Heart right ventricle (tissue), 16 donors: ENCODE results near the gene LHFPL4. TPM values are rescaled to one million over a fixed set of nuclear protein-coding genes. Genes with fewer than 3 reads are reported as not detected.

ENCODE experiments used
- ATAC-seq, 8 donors: fragments of 200-7000 bp; cut with Tn5 transposase; one replicate each; pipeline ENCODE4 v1.9.1; 2020; ENCODE audit warnings: mild to moderate bottlenecking in 8 of 8, moderate library complexity in 8 of 8, moderate number of reproducible peaks in 1 of 8
- DNase-seq, 2 donors: peaks; one replicate each; pipeline ENCODE4 v3.0.0-alpha.2; 2020
- H3K27ac ChIP-seq, 10 donors: fragments of 200-600 bp; sonication (generic) in 2 of 10; one replicate each; pipeline versions ENCODE4 v1.5.0 to v1.8.0; 2020 to 2022; ENCODE audit warnings: mild to moderate bottlenecking in 3 of 10
- H3K27me3 ChIP-seq, 7 donors: fragments of 200-600 bp; one replicate each; pipeline ENCODE4 v1.8.0; 2021 to 2022; ENCODE audit warnings: mild to moderate bottlenecking in 2 of 7
- H3K36me3 ChIP-seq, 9 donors: fragments of 200-600 bp; sonication (generic) in 1 of 9; one replicate each; pipeline versions ENCODE4 v1.5.0 to v1.8.0; 2020 to 2022; ENCODE audit warnings: mild to moderate bottlenecking in 2 of 9
- H3K4me1 ChIP-seq, 9 donors: fragments of 200-600 bp; sonication (generic) in 1 of 9; one replicate each; pipeline versions ENCODE4 v1.5.0 to v1.8.0; 2020 to 2022; ENCODE audit warnings: mild to moderate bottlenecking in 4 of 9
- H3K4me3 ChIP-seq, 10 donors: fragments of 200-600 bp; sonication (generic) in 2 of 10; one replicate each; pipeline versions ENCODE4 v1.5.0 to v1.8.0; 2020 to 2022; ENCODE audit warnings: mild to moderate bottlenecking in 7 of 10, moderate library complexity in 2 of 10
- H3K9me3 ChIP-seq, 11 donors: fragments of 200-600 bp in 10 of 11; sonication (generic) in 2 of 11; one replicate each; pipeline versions ENCODE4 v1.5.0 to v1.8.0; 2013 to 2022; ENCODE audit warnings: mild to moderate bottlenecking in 2 of 11, control low read depth in 1 of 11, moderate library complexity in 1 of 11
- WGBS, 2 donors: extraction: QIAGEN DNeasy Blood & Tissue Kit; methylation state at CpG; one replicate each; pipeline ENCODE4 v1.1.7; 2013; ENCODE audit warnings: inconsistent platforms in 1 of 2; 5-methylcytosine and 5-hydroxymethylcytosine counted together
- intact Hi-C, 10 donors: fragments of 100-400 bp; cut with DNase I; formaldehyde crosslinking; loops; one replicate each; pipeline versions ENCODE4 v1.11.1 to v1.14.2; 2022
- polyA plus RNA-seq, 2 donors: library from polyadenylated mRNA; stranded (reverse); fragments of 200-250 nt; gene quantifications; one replicate each; pipeline ENCODE4 v1.2.3, GENCODE V29; 2013
- total RNA-seq, 10 donors: library from RNA; stranded (reverse); fragmentation: NEBNext Ultra II Directional in 3 of 10; extraction: Animal tissue kit (Norgen Biotek cat#: 25700) in 3 of 10; gene quantifications; one replicate each; pipeline versions ENCODE4 v1.2.1 to v1.2.4, GENCODE V29; 2021 to 2023
- TF ChIP-seq, protein P1 (sequence below), 9 donors: fragments of 200-600 bp; sonication (generic) in 2 of 9; IDR thresholded peaks; one replicate each; pipeline versions ENCODE4 v1.5.0 to v1.8.0; 2021 to 2022; ENCODE audit warnings: antibody characterized with exemption in 9 of 9, mild to moderate bottlenecking in 5 of 9, moderate library complexity in 1 of 9
- donor health status: Arrhythmogenic right ventricular cardiomyopathy.
- donor health status: ischemic (EF 13 %, LVEDD 7.1; RV severe dilation, severe dysfunction).
- donor health status: healthy with polysubstance abuse.
- donor health status: DM: no; HTN: yes; CAD: no.
- donor health status: DM: no; HTN: no; CAD: no.
- donor health status: ischemic (EF 25% LVEDD 6.9; RV normal size, moderate dysfunction).
- donor health status: ischemic (EF 25% LVEDD 5.7; RV mildly dilated, moderate dysfunction).
- donor health status: healthy.
- donor health status: DM: yes; HTN: yes; CAD: no.
- donor health status: Ischemic cardiomyopathy.
- donor health status: ischemic (EF 35%, LVEDD 5.7; RV mildly dilated, moderate dysfunction).
- donor health status: nonischemic (EF 11% LVEDD 7.7; RV severe dilation, severe dysfunction).
- donor health status: DM: yes; HTN: yes; CAD: no.
- donor health status: PGD.
- donor health status: ischemic (EF 29% LVEDD 5.4; RV normal size, mild dysfunction).
- donor health status: nonischemic (EF 23%, LVEDD 6.1; RV moderate dilation, normal function).

Gene LHFPL4
- total and polyA plus RNA-seq, 12 donors = not detected

GRCh38 chr3:9550999-9551398 is 2.6 kb downstream of the LHFPL4 start:
- no peaks in the 10 kb centered on the region for H3K36me3 ChIP-seq
- TF ChIP-seq, protein P1, sequence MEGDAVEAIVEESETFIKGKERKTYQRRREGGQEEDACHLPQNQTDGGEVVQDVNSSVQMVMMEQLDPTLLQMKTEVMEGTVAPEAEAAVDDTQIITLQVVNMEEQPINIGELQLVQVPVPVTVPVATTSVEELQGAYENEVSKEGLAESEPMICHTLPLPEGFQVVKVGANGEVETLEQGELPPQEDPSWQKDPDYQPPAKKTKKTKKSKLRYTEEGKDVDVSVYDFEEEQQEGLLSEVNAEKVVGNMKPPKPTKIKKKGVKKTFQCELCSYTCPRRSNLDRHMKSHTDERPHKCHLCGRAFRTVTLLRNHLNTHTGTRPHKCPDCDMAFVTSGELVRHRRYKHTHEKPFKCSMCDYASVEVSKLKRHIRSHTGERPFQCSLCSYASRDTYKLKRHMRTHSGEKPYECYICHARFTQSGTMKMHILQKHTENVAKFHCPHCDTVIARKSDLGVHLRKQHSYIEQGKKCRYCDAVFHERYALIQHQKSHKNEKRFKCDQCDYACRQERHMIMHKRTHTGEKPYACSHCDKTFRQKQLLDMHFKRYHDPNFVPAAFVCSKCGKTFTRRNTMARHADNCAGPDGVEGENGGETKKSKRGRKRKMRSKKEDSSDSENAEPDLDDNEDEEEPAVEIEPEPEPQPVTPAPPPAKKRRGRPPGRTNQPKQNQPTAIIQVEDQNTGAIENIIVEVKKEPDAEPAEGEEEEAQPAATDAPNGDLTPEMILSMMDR (IDR thresholded peaks at IDR 0.05) = no peak
- H3K9me3 ChIP-seq = peaks cover 0 to 2% (median 0%) of the 10 kb centered on the region in 11 donors
- WGBS, 2 donors = 65 to 87% methylated on average over 1 of the region's 1 CpG
- H3K27me3 ChIP-seq = peaks cover 7 to 74% (median 58%) of the 10 kb centered on the region in 7 donors
- H3K4me1 ChIP-seq = no peaks in the 10 kb centered on the region
- H3K4me3 ChIP-seq = no peak overlapping the region
- ATAC-seq (no peak), DNase-seq (no peak)
- intact Hi-C loops = no loop called here
- no peak overlapping the region for H3K27ac ChIP-seq

GRCh38 chr3:9549600-9549999 is 4.0 kb downstream of the LHFPL4 start:
- intact Hi-C loops = no loop called here
- ATAC-seq = no peak
- whole genome bisulfite sequencing, 2 donors = 81 to 83% methylated on average over 2 of the region's 2 CpGs
- peaks cover 0 to 2% (median 0%) of the 10 kb centered on the region in 11 donors for H3K9me3 ChIP-seq
- no peaks in the 10 kb centered on the region for H3K4me1 ChIP-seq
- H3K27me3 ChIP-seq = peaks cover 7 to 64% (median 53%) of the 10 kb centered on the region in 7 donors
- TF ChIP-seq, protein P1 (IDR thresholded peaks at IDR 0.05) = no peak
- no peak overlapping the region for H3K4me3 ChIP-seq
- no peak for DNase-seq
- H3K36me3 ChIP-seq = no peaks in the 10 kb centered on the region
- H3K27ac ChIP-seq = no peak overlapping the region

DNA sequence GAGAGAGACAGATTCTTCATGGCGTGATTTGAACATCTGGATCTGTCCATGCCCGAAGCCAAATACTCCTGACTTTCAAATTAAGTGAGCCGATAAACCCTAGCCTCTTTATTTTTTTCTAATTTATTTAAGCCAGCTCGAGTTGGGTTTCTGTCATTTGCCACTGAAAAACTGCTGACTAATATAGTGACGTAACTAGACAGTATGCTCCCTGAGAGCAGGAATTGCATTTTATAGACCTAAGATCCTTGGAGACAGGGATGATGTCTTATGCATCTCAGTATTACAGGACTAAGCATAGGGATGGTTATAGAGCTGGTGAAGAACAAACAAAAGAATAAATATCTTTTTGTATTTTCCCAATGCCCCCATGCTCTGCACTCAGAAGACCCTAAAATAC is 4.6 kb downstream of the LHFPL4 start:
- peaks cover 7 to 58% (median 47%) of the 10 kb centered on the region in 7 donors for H3K27me3 ChIP-seq
- H3K27ac ChIP-seq = no peak overlapping the region

DNA sequence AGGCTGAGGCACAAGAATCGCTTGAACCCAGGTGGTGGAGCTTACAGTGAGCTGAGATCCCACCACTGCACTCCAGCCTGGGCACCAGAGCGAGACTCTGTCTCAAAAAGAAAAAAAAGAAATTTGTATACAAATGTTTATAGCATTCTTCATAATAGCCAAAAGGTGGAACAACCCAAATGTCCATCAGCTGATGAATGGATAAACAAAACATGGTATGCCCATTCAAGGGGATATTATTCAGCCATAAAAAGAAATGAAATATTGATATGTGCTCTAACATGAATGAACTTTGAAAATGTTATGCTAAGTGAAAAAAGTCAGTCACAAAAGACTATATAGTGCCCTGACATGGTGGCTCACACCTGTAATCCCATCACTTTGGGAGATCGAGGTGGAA is 11.4 kb downstream of the LHFPL4 start:
- ATAC-seq (no peak), DNase-seq (no peak)
- H3K4me1 ChIP-seq = no peaks in the 10 kb centered on the region
- TF ChIP-seq, protein P1 (IDR thresholded peaks at IDR 0.05) = no peak
- H3K27ac ChIP-seq = no peak overlapping the region
- intact Hi-C loops = no loop called here
- H3K9me3 ChIP-seq = peaks cover 0 to 9% (median 0%) of the 10 kb centered on the region in 11 donors
- no peaks in the 10 kb centered on the region for H3K36me3 ChIP-seq
- no peak overlapping the region for H3K4me3 ChIP-seq
- 86 to 87% methylated on average over 3 of the region's 3 CpGs for WGBS, 2 donors
- H3K27me3 ChIP-seq = peaks cover 0 to 8% (median 0%) of the 10 kb centered on the region in 7 donors

More for the DNA sequence above, 4.6 kb downstream of the LHFPL4 start:
- WGBS, 2 donors = 78 to 84% methylated on average over 5 of the region's 5 CpGs
- no peak overlapping the region for H3K4me3 ChIP-seq
- no peak for ATAC-seq
- TF ChIP-seq, protein P1 (IDR thresholded peaks at IDR 0.05) = no peak
- no peak for DNase-seq
- H3K4me1 ChIP-seq = no peaks in the 10 kb centered on the region
- peaks cover 0 to 2% (median 0%) of the 10 kb centered on the region in 11 donors for H3K9me3 ChIP-seq
- no peaks in the 10 kb centered on the region for H3K36me3 ChIP-seq
- intact Hi-C loops = no loop called here
